Pancreas (tissue), 10 donors: ENCODE results near the gene POLD4. TPM values are rescaled to one million over a fixed set of nuclear protein-coding genes. Genes with fewer than 3 reads are reported as not detected.

Experiments
- ATAC-seq, 4 donors: fragments of 200-7000 bp; cut with Tn5 transposase; one replicate each; pipeline versions ENCODE4 v1.8.0 to v1.9.1; 2020; ENCODE audit warnings: mild to moderate bottlenecking in 4 of 4, moderate library complexity in 4 of 4
- DNase-seq, 6 donors: peaks; one replicate each; pipeline ENCODE4 v3.0.0-alpha.2; 2020
- FAIRE-seq: peaks from 2 replicates; lab custom pipeline; 2012; peaks lifted over from hg19 to GRCh38; lab: Jason Lieb, UNC
- H3K27ac ChIP-seq, 4 donors: fragments of 200-600 bp; sonication (generic); 1 replicate in 3 of 4; 2 replicates in 1 of 4; pipeline versions ENCODE4 v1.5.0 to v1.8.0; 2020
- H3K27me3 ChIP-seq, 4 donors: fragments of 200-600 bp; one replicate each; pipeline ENCODE4 v1.8.0; 2021
- H3K36me3 ChIP-seq, 3 donors: fragments of 200-600 bp; sonication (generic) in 1 of 3; one replicate each; pipeline versions ENCODE4 v1.5.0 to v1.8.0; 2020 to 2021
- H3K4me1 ChIP-seq, 3 donors: fragments of 200-600 bp; one replicate each; pipeline ENCODE4 v1.8.0; 2021
- H3K4me3 ChIP-seq, 4 donors: fragments of 200-600 bp; sonication (generic) in 2 of 4; one replicate each; pipeline versions ENCODE4 v1.5.0 to v1.8.0; 2020 to 2021
- H3K9me3 ChIP-seq, 4 donors: fragments of 200-600 bp; one replicate each; pipeline ENCODE4 v1.8.0; 2021
- CTCF ChIP-seq, 4 donors: fragments of 200-600 bp; sonication (generic) in 3 of 4; IDR thresholded peaks; one replicate each; pipeline versions ENCODE4 v1.5.0 to v1.8.0; 2021; ENCODE audit warnings: antibody characterized with exemption in 4 of 4
- WGBS, 2 donors: extraction: QIAGEN DNeasy Blood & Tissue Kit; methylation state at CpG; one replicate each; pipeline ENCODE4 v1.1.7; 2013; 5-methylcytosine and 5-hydroxymethylcytosine counted together
- intact Hi-C, 3 donors: fragments of 100-400 bp; cut with DNase I; formaldehyde crosslinking; loops; one replicate each; pipeline versions ENCODE4 v1.11.1 to v1.14.2; 2022
- polyA plus RNA-seq, 2 donors: library from polyadenylated mRNA; stranded (reverse); fragments of 200-250 nt; gene quantifications; one replicate each; pipeline ENCODE4 v1.2.3, GENCODE V29; 2013
- total RNA-seq, 6 donors: library from RNA; stranded (reverse); fragmentation: NEBNext Ultra II Directional in 4 of 6; extraction: Animal tissue kit (Norgen Biotek cat#: 25700) in 4 of 6; gene quantifications; one replicate each; pipeline versions ENCODE4 v1.2.1 to v1.2.4, GENCODE V29; 2021 to 2023
- donor health status: healthy with polysubstance abuse.
- donor health status: DM: no; HTN: no; CAD: no; lungs with moderate emphysema.
- donor health status: DM: no; HTN: no; CAD: no.
- donor health status: control.
- donor health status: control.
- donor health status: Bipolar disorder and iron deficiency.
- donor health status: DM: yes; HTN: yes; CAD: no.
- donor health status: DM: no; HTN: no; CAD: no.
- donor health status: DM: no; HTN: no; CAD: no.
- donor health status: DM: yes; HTN: yes; CAD: no.

The POLD4 gene
- total and polyA plus RNA-seq, 8 donors = 35.0 to 99.3 (median 46.0) TPM

GRCh38 chr11:67393437-67393836 is 40.1 kb upstream of the POLD4 start:
- DNase-seq (peak in 2 of 6 donors; percentile 62 to 84), FAIRE-seq (no peak), ATAC-seq (no peak)
- 91 to 94% methylated on average over 18 of the region's 18 CpGs for WGBS, 2 donors
- no peak for TF ChIP-seq CTCF (IDR thresholded peaks at IDR 0.05)
- intact Hi-C loops = no loop called here
- no peaks in the 10 kb centered on the region for H3K9me3 ChIP-seq
- peaks cover 3 to 13% (median 4%) of the 10 kb centered on the region in 3 donors for H3K36me3 ChIP-seq
- no peak overlapping the region for H3K4me3 ChIP-seq
- no peak overlapping the region for H3K27ac ChIP-seq
- H3K27me3 ChIP-seq = no peaks in the 10 kb centered on the region
- peaks cover 0 to 9% (median 0%) of the 10 kb centered on the region in 3 donors for H3K4me1 ChIP-seq

GRCh38 chr11:67392183-67392715 is 38.9 kb upstream of the POLD4 start:
- 3 to 4% methylated on average over 26 to 31 of the region's 31 CpGs for WGBS, 2 donors
- Histone ChIP-seq H3K4me1 (peaks cover 0 to 9% (median 0%) of the 10 kb centered on the region in 3 donors), H3K27ac (peak overlapping the region; percentile 41 to 80 (median 76)), H3K27me3 (no peaks in the 10 kb centered on the region), H3K4me3 (peak overlapping the region; percentile 70 to 88 (median 82)), H3K36me3 (peaks cover 0 to 1% (median 0%) of the 10 kb centered on the region in 3 donors), H3K9me3 (no peaks in the 10 kb centered on the region)
- intact Hi-C loops = no loop called here
- no peak for TF ChIP-seq CTCF (IDR thresholded peaks at IDR 0.05)
- peak in 2 of 6 donors; percentile 61 to 81 for DNase-seq
- FAIRE-seq = no peak
- peak; percentile 4 to 27 (median 13) for ATAC-seq

- H3K4me3 ChIP-seq = peak within 1 kb of the TSS; percentile 70 to 88 (median 82)
- 0 to 1% methylated on average over 65 to 75 of the region's 75 CpGs for WGBS, 2 donors
- ATAC-seq = peak; percentile 83 to 93 (median 90)
- FAIRE-seq = no peak
- peak; percentile 93 to 98 (median 96) for DNase-seq
- intact Hi-C loops = no loop called here
- no peaks in the 10 kb centered on the region for H3K27me3 ChIP-seq
- H3K36me3 ChIP-seq = no peaks in the 10 kb centered on the region
- peak within 1 kb of the TSS; percentile 46 to 80 (median 76) for H3K27ac ChIP-seq
- peaks cover 0 to 9% (median 0%) of the 10 kb centered on the region in 3 donors for H3K4me1 ChIP-seq
- no peaks in the 10 kb centered on the region for H3K9me3 ChIP-seq
- no peak for TF ChIP-seq CTCF (IDR thresholded peaks at IDR 0.05)
Measured at GRCh38 chr11:67391304-67392182, 38.2 kb upstream of the POLD4 start, which contains the start of gene RAD9A. TSS of gene RAD9A (plus strand) at chr11:67391986. CDS start at chr11:67392045, 59 bp downstream.

- no peak for FAIRE-seq
- no peak for DNase-seq
Measured at GRCh38 chr11:67390947-67391303, 37.6 kb upstream of the POLD4 start.

More at GRCh38 chr11:67390947-67391303, 37.6 kb upstream of the POLD4 start:
- H3K27ac ChIP-seq = peak overlapping the region; percentile 46 to 80 (median 76)
- no peaks in the 10 kb centered on the region for H3K27me3 ChIP-seq
- no peak for TF ChIP-seq CTCF (IDR thresholded peaks at IDR 0.05)
- peak overlapping the region; percentile 70 to 88 (median 82) for H3K4me3 ChIP-seq
- intact Hi-C loops = no loop called here
- no peak for ATAC-seq
- no peaks in the 10 kb centered on the region for H3K9me3 ChIP-seq
- peaks cover 0 to 9% (median 0%) of the 10 kb centered on the region in 3 donors for H3K4me1 ChIP-seq
- H3K36me3 ChIP-seq = no peaks in the 10 kb centered on the region
- 10 to 14% methylated on average over 13 to 15 of the region's 15 CpGs for WGBS, 2 donors
